Renal pelvis (tissue), 4 donors: ENCODE results near the gene MYH7B. TPM values are rescaled to one million over a fixed set of nuclear protein-coding genes. Genes with fewer than 3 reads are reported as not detected.
A peak's percentile ranks its signal among the peaks of the same experiment; 100 is the strongest.

Experiments
- DNase-seq: peaks from one replicate; pipeline ENCODE4 v3.0.0-alpha.2; 2013
- polyA plus RNA-seq, 3 donors: library from polyadenylated mRNA; unstranded; fragments of 120-200 nt; gene quantifications; one replicate each; pipeline ENCODE4 v1.2.1, GENCODE V29; 2013; ENCODE audit not compliant: insufficient read length in 3 of 3

MYH7B gene
- polyA plus RNA-seq, 3 donors, result 1.2 to 2.7 (median 1.9) TPM

DNA sequence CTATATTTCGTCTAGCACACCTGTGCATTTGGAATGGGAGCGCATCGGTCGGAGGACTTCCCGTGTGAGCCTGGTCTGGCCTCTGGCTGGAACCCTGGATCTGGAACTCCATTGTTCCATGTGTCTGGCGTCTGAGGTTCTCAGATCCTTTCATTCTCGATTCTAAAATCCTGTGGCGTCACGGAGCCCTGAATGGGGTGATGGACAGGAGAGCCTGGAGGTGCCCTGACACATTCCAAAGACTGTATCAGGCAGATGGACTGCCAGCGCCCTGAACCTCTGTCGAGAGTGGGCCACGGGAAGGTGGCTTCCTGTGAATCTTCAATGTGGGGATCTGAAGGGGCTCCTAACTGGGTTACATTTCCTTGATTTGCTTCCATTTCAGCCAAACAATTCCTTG lies 20.6 kb downstream of the MYH7B start:
- DNase-seq, result no peak

DNA sequence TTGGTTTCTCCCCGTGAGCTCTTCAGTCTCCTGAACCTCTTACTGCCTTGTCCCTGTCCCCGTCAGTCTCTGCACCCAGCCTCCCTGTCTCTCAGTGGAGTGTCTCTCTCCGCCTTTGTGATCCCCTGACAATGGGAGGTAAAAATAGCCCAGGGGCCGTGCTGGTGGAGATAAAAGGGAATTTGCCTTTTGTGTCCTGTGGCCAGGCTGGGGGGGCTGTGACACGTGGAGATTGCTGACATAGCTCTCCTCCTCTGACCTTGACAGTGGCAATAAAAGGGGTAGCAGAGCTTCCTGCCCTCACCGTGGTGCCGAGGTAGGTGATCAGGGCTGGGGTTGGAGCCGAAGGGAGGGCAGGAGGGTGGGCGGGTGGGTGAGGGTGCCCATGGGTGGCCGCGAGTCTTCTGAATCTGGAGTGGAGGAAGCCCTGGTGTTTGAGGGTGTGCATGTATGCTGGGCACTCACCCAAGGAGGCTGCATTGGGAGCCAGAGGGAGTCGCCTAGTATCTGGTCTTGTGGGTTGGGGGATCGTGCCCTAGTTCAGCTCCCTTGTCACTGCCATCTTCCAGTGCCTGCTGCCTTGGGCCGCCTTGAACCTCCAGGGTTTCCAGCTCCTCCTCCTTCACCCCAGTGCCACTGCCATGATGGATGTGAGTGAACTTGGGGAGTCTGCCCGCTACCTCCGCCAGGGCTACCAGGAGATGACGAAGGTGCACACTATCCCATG lies 21.9 kb downstream of the MYH7B start:
- DNase-seq, result no peak

- no peak for DNase-seq
Measured at GRCh38 chr20:34978092-34978744, 22.6 kb downstream of the MYH7B start.

- DNase-seq, result no peak
Measured at GRCh38 chr20:34979366-34980153, 23.9 kb downstream of the MYH7B start.

DNA sequence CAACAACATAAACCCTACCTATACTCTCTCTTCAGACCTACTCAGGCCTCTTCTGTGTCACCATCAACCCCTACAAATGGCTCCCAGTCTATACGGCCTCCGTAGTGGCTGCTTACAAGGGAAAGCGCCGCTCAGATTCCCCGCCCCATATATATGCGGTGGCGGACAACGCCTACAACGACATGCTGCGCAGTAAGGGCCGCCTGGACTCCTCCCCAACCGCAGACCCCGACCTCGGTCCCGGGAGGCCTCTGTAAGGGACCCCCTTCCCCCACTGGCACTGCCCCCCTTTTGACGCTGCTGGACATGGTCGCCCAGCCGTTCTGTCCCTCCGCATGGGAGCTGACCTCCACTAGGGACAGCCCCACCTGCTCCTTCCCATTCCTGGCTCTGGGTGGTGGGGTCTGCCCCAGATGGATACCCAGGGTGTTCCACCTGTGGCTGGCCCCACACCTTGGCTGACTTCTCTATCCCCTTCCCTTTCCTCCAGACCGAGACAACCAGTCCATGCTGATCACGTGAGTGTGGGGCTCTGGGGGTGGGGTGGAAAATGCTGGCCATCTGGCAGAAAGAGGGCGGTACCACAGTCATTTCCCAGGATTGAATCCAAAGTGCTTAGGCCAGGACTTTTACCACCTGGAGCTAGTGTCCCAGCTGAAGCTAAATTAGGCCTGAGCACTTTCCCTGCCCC lies 25.0 kb downstream of the MYH7B start:
- no peak for DNase-seq

DNA sequence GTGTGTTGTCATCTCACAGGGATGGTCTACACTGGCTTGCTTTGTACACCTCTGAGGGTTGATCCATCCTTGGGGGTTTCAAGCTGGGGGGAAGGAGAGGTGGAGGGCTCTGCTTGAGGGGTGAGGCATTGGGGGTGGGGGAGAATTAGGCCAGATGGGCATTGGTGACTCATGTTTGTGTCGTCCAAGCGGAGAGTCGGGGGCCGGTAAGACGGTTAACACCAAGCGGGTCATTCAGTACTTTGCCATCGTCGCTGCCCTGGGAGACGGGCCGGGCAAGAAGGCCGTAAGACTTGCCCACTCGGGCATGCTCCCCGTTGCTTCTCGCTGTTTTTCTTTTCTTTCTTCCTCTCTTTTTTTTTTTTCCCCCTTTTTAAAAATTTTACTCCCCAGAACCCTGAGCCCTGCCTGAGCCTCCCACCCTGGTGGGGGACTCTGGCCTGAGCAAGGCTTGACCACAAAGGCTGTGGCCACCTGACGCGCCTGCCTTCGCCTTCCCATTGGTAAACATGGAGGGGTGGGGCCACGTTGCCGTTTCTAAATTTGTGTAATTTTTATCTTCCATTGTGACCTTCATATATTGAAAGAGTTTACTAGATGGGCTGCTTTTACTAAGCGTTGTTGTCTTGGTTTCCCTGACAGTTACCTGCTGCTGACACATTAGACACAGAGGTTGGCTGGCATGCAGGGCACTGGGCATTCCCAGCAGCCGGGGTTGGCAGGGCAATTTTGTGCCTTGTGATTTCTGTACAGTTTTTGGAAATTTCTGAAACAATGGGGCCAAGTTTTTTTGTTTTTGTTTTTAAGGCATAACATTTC lies 26.8 kb downstream of the MYH7B start:
- no peak for DNase-seq

DNA sequence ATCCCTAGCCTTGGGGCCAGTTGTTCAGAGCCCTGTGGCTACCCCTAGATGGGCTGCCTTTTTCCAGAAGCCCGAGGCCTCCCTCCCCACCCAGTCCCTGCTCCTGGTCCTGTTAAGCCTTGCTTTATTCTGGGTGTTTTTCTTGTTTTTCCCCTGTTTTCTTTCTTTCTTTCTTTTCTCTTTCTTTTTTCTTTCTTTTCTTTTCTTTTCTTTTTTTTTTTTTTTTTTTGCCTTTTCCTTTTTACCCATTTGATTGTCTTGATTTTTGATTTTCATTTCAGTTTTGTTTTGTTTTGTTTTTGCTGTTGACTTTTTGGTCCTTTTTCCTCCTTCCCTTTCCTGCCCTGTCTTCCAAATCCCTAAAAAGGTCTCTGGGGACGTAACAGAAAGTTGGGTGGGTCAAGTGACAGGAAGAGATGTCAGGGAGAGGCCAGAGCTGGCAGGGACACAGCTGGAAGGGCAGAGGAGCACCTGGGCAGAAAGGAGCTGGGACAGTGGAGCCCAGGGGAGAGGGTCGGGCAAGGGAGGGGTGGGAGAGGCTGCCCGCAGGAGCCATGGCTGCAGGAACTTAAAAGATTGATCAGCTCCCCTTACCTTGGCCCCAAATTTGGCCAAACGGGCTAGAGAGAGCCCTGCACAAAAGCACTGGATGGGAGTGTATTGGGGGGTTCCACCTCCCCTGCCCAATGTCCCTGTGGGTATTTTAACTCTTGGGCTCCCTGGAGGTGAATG lies 27.6 kb downstream of the MYH7B start:
- no peak for DNase-seq

DNA sequence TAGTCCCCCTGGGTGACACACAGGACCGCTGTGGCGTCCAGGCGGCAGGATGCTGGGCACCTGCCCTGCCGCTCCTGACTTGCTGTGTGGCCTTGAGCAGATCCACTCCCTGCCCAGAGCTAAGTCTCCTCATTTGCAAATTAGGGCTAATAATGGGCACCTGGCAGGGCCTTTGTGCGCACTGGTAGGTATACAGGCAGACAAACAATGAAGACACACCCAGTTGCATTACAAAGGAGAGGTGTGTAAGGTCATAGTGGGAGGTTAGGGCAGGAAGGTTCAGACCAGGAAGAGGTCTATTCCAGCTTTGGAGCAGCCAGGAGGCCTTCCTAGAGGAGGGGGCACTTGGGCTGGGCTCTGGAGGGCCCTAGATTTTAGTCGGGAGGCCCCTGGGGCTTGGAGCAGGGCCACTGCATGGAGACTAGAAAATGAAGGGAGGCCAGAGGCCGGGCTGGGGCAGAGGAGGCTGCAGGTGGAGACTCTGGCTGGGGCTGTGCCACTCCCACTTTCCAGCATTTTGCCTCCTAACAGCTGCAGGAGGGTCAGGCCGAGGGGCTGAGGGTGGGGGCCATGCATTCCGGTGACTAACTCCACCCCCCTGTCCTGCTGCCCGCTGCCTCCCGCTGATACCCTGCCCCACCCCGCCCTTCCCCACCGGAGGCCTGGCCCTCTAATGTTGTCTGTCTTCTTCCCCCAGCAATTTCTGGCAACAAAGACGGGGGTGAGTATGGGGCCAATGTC lies 28.5 kb downstream of the MYH7B start:
- no peak for DNase-seq

GRCh38 chr20:34984756-34985261 lies 29.1 kb downstream of the MYH7B start:
- DNase-seq, result no peak

GRCh38 chr20:34985461-34986310 lies 30.0 kb downstream of the MYH7B start:
- peak; percentile 12 for DNase-seq

- DNase-seq, result no peak
Measured at GRCh38 chr20:34986311-34987287, 30.9 kb downstream of the MYH7B start.

DNA sequence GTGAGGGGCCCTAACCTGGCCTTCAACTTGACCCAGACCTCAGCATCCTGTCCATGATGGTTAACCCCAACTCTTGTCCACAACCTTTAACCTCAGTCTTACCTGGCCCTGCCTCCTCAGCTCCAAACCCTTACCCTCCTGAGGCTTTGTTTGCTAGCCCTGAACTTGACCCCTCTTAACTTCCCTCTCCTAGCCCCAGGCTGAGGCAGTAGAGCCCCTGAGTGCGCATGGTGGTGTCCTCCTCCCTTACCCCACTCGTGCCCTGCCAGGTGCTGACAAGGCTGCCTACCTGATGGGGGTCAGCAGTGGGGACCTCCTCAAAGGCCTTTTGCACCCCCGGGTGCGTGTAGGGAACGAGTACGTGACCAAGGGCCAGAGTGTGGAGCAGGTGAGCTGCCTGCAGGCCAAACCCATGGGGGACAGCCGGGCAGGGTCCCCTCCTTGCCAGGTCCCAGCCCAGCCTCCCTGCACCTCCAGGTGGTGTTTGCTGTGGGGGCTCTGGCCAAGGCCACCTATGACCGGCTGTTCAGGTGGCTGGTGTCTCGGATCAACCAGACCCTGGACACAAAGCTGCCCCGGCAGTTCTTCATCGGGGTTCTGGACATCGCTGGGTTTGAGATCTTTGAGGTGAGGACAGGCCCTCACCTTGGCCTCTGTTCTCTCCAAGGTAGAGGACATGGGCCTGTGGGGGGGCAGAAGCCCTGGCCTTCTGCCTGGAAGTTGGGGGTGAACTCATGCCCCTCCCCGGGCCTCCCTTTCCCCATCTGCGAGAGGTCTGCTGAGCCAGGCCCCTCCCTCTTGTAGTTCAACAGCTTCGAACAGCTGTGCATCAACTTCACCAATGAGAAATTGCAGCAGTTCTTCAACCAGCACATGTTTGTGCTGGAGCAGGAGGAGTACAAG lies 31.9 kb downstream of the MYH7B start:
- peak; percentile 20 for DNase-seq

DNA sequence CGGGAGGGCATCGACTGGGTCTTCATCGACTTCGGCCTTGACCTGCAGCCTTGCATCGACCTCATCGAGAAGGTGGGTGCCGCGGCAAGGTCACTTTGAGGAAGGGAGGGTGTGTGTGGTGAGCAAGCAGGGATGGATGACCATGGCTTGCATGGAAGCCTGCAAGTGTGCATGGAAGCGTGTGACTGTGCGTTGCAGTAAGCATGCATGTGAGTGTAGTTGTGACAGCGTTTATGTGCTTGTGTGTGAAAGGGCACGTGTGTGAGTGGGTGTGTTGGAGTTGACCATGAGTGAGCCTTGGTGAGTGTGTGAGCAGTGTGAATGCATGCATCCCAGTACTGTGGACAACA lies 32.5 kb downstream of the MYH7B start:
- no peak for DNase-seq

- no peak for DNase-seq
Measured at GRCh38 chr20:34989118-34989517, 33.5 kb downstream of the MYH7B start.

DNA sequence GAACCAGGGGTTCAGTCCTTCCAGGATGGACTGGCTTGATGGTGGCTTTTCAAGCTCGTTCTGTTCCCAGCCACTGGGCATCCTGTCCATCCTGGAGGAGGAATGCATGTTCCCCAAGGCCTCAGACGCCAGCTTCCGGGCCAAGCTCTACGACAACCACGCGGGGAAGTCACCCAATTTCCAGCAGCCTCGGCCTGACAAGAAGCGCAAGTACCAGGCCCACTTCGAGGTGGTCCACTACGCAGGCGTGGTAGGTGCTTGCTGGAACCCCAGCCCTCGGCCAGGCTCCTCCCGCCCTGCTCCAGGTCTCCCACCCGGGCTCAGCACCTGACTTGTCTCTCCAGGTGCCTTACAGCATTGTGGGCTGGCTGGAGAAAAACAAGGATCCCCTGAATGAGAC lies 34.0 kb downstream of the MYH7B start:
- no peak for DNase-seq

GRCh38 chr20:34990231-34990630 lies 34.6 kb downstream of the MYH7B start:
- no peak for DNase-seq
